Endodermal cell (in vitro differentiated cells): Measurements from ENCODE around the gene SLC7A8. TPM values are rescaled to one million over a fixed set of nuclear protein-coding genes. Genes with fewer than 3 reads are reported as not detected.
A peak's percentile ranks its signal among the peaks of the same experiment; 100 is the strongest.

Experiments
- DNase-seq: peaks from one replicate; pipeline ENCODE4 v3.0.0-alpha.2; 2017
- H3K27ac ChIP-seq: 2 replicates; pipeline ENCODE4 v1.5.1; 2013; ENCODE audit warnings: mild to moderate bottlenecking, low read depth, low read length, moderate library complexity
- H3K27me3 ChIP-seq: 2 replicates; pipeline ENCODE4 v1.6.1; 2013; ENCODE audit warnings: mild to moderate bottlenecking, low read length, moderate library complexity; ENCODE audit not compliant: insufficient read depth, control insufficient read depth, poor library complexity, severe bottlenecking
- H3K36me3 ChIP-seq: 2 replicates; pipeline ENCODE4 v1.7.0; 2013; ENCODE audit warnings: mild to moderate bottlenecking, low read length, moderate library complexity; ENCODE audit not compliant: control insufficient read depth, insufficient read depth
- H3K4me1 ChIP-seq: one replicate; pipeline ENCODE4 v1.7.0; 2013; ENCODE audit warnings: low read length; ENCODE audit not compliant: control insufficient read depth, insufficient read depth
- H3K4me3 ChIP-seq: 2 replicates; pipeline ENCODE4 v1.5.1; 2013; ENCODE audit warnings: mild to moderate bottlenecking, low read length, moderate library complexity
- H3K9ac ChIP-seq: 2 replicates; pipeline ENCODE4 v1.6.1; 2013; ENCODE audit warnings: mild to moderate bottlenecking, low read length, moderate library complexity; ENCODE audit not compliant: poor library complexity, severe bottlenecking; ENCODE audit errors: extremely low read depth
- H3K9me3 ChIP-seq: 2 replicates; pipeline ENCODE4 v1.6.1; 2013; ENCODE audit warnings: mild to moderate bottlenecking, low read length, moderate library complexity; ENCODE audit not compliant: control insufficient read depth
- H3K27ac Mint-ChIP-seq: 2 replicates; pipeline ENCODE4 v1.8.0; 2020; ENCODE audit warnings: mixed read lengths
- H3K27me3 Mint-ChIP-seq: 2 replicates; pipeline ENCODE4 v1.8.0; 2021; ENCODE audit warnings: mild to moderate bottlenecking, mixed read lengths; ENCODE audit not compliant: insufficient read depth
- H3K36me3 Mint-ChIP-seq: 2 replicates; pipeline ENCODE4 v1.8.0; 2020; ENCODE audit warnings: low read depth, mixed read lengths
- H3K4me1 Mint-ChIP-seq: 2 replicates; pipeline ENCODE4 v1.8.0; 2020; ENCODE audit warnings: mixed read lengths
- H3K4me3 Mint-ChIP-seq: 2 replicates; pipeline ENCODE4 v1.8.0; 2020; ENCODE audit warnings: mild to moderate bottlenecking, moderate library complexity, mixed read lengths
- H3K9me3 Mint-ChIP-seq: 2 replicates; pipeline ENCODE4 v1.8.0; 2020; ENCODE audit warnings: mild to moderate bottlenecking, mixed read lengths
- CTCF ChIP-seq: fragments of 200-600 bp; sonication (generic); conservative IDR thresholded peaks from 2 replicates; pipeline ENCODE4 v1.5.0; 2021; ENCODE audit warnings: antibody characterized with exemption, mild to moderate bottlenecking
- WGBS, 2 experiments: methylation state at CpG; one replicate each; pipeline versions ENCODE4 v1.1.5 to v1.1.7; 2013; ENCODE audit warnings: missing lambda C conversion rate in 2 of 2, mixed read lengths in 1 of 2; ENCODE audit not compliant: insufficient coverage in 1 of 2, insufficient read length in 1 of 2; 5-methylcytosine and 5-hydroxymethylcytosine counted together
- total RNA-seq, 2 donors: library from RNA; stranded (reverse); fragmentation: NEBNext Ultra II Directional in 1 of 2; extraction: Animal tissue kit (Norgen Biotek cat#: 25700) in 1 of 2; gene quantifications; 2 replicates in 1 of 2; 3 replicates in 1 of 2; pipeline ENCODE4 v1.2.1, GENCODE V29; 2021

SLC7A8 gene
- total RNA-seq, 2 donors from 2014 or later: 47.6 to 48.9 TPM

GRCh38 chr14:23140371-23140770, 43.1 kb downstream of the SLC7A8 start:
- peak; percentile 32 for TF ChIP-seq CTCF
- no peak overlapping the region for H3K4me3 ChIP-seq
- H3K27me3 ChIP-seq: no peaks in the 10 kb centered on the region
- H3K4me1 ChIP-seq: peaks cover 4% of the 10 kb centered on the region
- no peak overlapping the region for H3K27ac ChIP-seq
- H3K36me3 ChIP-seq: no peaks in the 10 kb centered on the region
- Mint-ChIP-seq H3K27me3 (no peaks in the 10 kb centered on the region), H3K36me3 (peaks cover 8% of the 10 kb centered on the region), H3K4me3 (no peak overlapping the region), H3K9me3 (no peaks in the 10 kb centered on the region), H3K27ac (peak overlapping the region; percentile 35), H3K4me1 (peaks cover 19% of the 10 kb centered on the region)
- 91 to 100% methylated on average over 5 to 6 of the region's 6 CpGs for WGBS, 2 experiments
- no peaks in the 10 kb centered on the region for H3K9me3 ChIP-seq
- no peak for DNase-seq
- H3K9ac ChIP-seq: no peak overlapping the region

GRCh38 chr14:23139874-23140273, 43.6 kb downstream of the SLC7A8 start:
- H3K27ac Mint-ChIP-seq: peak overlapping the region; percentile 35
- peaks cover 19% of the 10 kb centered on the region for H3K4me1 Mint-ChIP-seq
- no peaks in the 10 kb centered on the region for H3K9me3 Mint-ChIP-seq
- Histone ChIP-seq H3K9ac (no peak overlapping the region), H3K36me3 (no peaks in the 10 kb centered on the region), H3K4me3 (no peak overlapping the region), H3K9me3 (no peaks in the 10 kb centered on the region), H3K27ac (no peak overlapping the region), H3K27me3 (no peaks in the 10 kb centered on the region), H3K4me1 (peaks cover 4% of the 10 kb centered on the region)
- no peaks in the 10 kb centered on the region for H3K27me3 Mint-ChIP-seq
- 81 to 89% methylated on average over 2 of the region's 2 CpGs for WGBS, 2 experiments
- no peak overlapping the region for H3K4me3 Mint-ChIP-seq
- no peak for TF ChIP-seq CTCF
- peaks cover 8% of the 10 kb centered on the region for H3K36me3 Mint-ChIP-seq
- DNase-seq: no peak

- 92 to 100% methylated on average over 1 to 6 of the region's 6 CpGs for WGBS, 2 experiments
- Histone ChIP-seq H3K4me1 (peaks cover 4% of the 10 kb centered on the region), H3K36me3 (no peaks in the 10 kb centered on the region), H3K27ac (no peak overlapping the region), H3K9me3 (no peaks in the 10 kb centered on the region), H3K9ac (no peak overlapping the region), H3K4me3 (no peak overlapping the region), H3K27me3 (no peaks in the 10 kb centered on the region)
- H3K27me3 Mint-ChIP-seq: no peaks in the 10 kb centered on the region
- TF ChIP-seq CTCF: no peak
- peaks cover 9% of the 10 kb centered on the region for H3K4me1 Mint-ChIP-seq
- no peak for DNase-seq
- H3K9me3 Mint-ChIP-seq: no peaks in the 10 kb centered on the region
- no peak overlapping the region for H3K27ac Mint-ChIP-seq
- H3K36me3 Mint-ChIP-seq: peaks cover 8% of the 10 kb centered on the region
- H3K4me3 Mint-ChIP-seq: no peak overlapping the region
Observed at GRCh38 chr14:23137813-23138535, 45.5 kb downstream of the SLC7A8 start.
